GM12878 (cell line): ENCODE results near the gene SHISA2. TPM values are rescaled to one million over a fixed set of nuclear protein-coding genes. Genes with fewer than 3 reads are reported as not detected.

Experiments
- ATAC-seq: fragments of 200-7000 bp; cut with Tn5 transposase; 3 replicates; pipeline ENCODE4 v1.9.1; 2020; ENCODE audit warnings: mild to moderate bottlenecking, moderate library complexity
- BruUV-seq: library from RNA; stranded (reverse); fragments of 400-500 nt; replicated peaks from 2 replicates; lab custom pipeline; 2021; lab: Mats Ljungman, UMichigan
- CTCF ChIA-PET: fragments of 300-600 bp; sonication (Branson Sonifier 250); formaldehyde crosslinking; extraction: SDS; loops from one replicate; lab custom pipeline; 2021; ENCODE audit warnings: inconsistent platforms; lab: Yijun Ruan, JAX
- POLR2A ChIA-PET: fragments of 350-600 bp; formaldehyde crosslinking; extraction: SDS; loops from one replicate; lab custom pipeline; 2021; ENCODE audit warnings: inconsistent platforms; lab: Charles Lee
- RAD21 ChIA-PET: fragments of 300-600 bp; sonication (Branson Sonifier 250); formaldehyde crosslinking; loops from one replicate; lab custom pipeline; 2023; ENCODE audit warnings: antibody characterized with exemption; ENCODE audit not compliant: unreplicated experiment; lab: Charles Lee
- SMC1A ChIA-PET: fragments of 300-600 bp; sonication (Branson Sonifier 250); formaldehyde crosslinking; loops from one replicate; lab custom pipeline; 2023; ENCODE audit not compliant: unreplicated experiment, uncharacterized antibody; lab: Charles Lee
- DNase-seq: peaks from one replicate; pipeline ENCODE4 v3.0.0-alpha.2; 2011; ENCODE audit warnings: low read depth, low spot score
- FAIRE-seq: peaks from 3 replicates; lab custom pipeline; 2011; peaks lifted over from hg19 to GRCh38; lab: Jason Lieb, UNC
- H2AFZ ChIP-seq: 2 replicates; pipeline ENCODE4 v1.6.0; 2011; ENCODE audit warnings: low read depth, low read length, control low read depth; ENCODE audit not compliant: control insufficient read depth
- H3K27ac ChIP-seq: 2 replicates; pipeline ENCODE4 v1.5.1; 2011; ENCODE audit warnings: control low read depth; ENCODE audit not compliant: control insufficient read depth, insufficient read depth
- H3K27me3 ChIP-seq, 2 experiments: replicated peaks in 1 of 2; 2 replicates each; pipeline versions ENCODE4 v1.6.0 to v1.6.1; 2011; ENCODE audit warnings: low read length in 1 of 2; ENCODE audit not compliant: control insufficient read depth in 2 of 2, insufficient read depth in 2 of 2
- H3K36me3 ChIP-seq, 2 experiments: 2 replicates each; pipeline ENCODE4 v1.5.1; 2011; ENCODE audit warnings: low read length in 1 of 2; ENCODE audit not compliant: control insufficient read depth in 2 of 2, insufficient read depth in 2 of 2
- H3K4me1 ChIP-seq: 2 replicates; pipeline ENCODE4 v1.6.1; 2011; ENCODE audit warnings: mild to moderate bottlenecking, low read length, moderate library complexity, mixed read lengths; ENCODE audit not compliant: control insufficient read depth, insufficient read depth
- H3K4me2 ChIP-seq: 2 replicates; pipeline ENCODE4 v1.6.0; 2011; ENCODE audit warnings: control low read depth; ENCODE audit not compliant: control insufficient read depth, insufficient read depth
- H3K4me3 ChIP-seq: fragments of 200-600 bp; sonication (generic); 2 replicates; pipeline ENCODE4 v1.5.1; 2016
- H3K79me2 ChIP-seq: 2 replicates; pipeline ENCODE4 v1.6.0; 2011; ENCODE audit warnings: low read length; ENCODE audit not compliant: control insufficient read depth, insufficient read depth
- H3K9ac ChIP-seq: 2 replicates; pipeline ENCODE4 v1.8.0; 2011; ENCODE audit warnings: low read length, control low read depth, mixed read lengths; ENCODE audit not compliant: control insufficient read depth, insufficient read depth
- H3K9me3 ChIP-seq: replicated peaks from 3 replicates; pipeline ENCODE4 v1.5.1; 2011; ENCODE audit warnings: mild to moderate bottlenecking, low read length; ENCODE audit not compliant: control insufficient read depth, insufficient read depth
- H4K20me1 ChIP-seq: 2 replicates; pipeline ENCODE4 v1.6.0; 2011; ENCODE audit not compliant: control insufficient read depth, insufficient read depth
- CBX5 ChIP-seq: sonication (generic); IDR thresholded peaks from 2 replicates; pipeline ENCODE4 v1.6.1; 2016; ENCODE audit warnings: low read depth, moderate library complexity, mild to moderate bottlenecking, inconsistent platforms
- CEBPB ChIP-seq, 2 experiments: fragments of 150-350 bp in 1 of 2; IDR thresholded peaks; 2 replicates each; pipeline ENCODE4 v1.6.1; 2012 to 2014; ENCODE audit warnings: low read depth in 2 of 2, low read length in 2 of 2, borderline replicate concordance in 1 of 2, inconsistent platforms in 1 of 2
- KLF5 ChIP-seq: fragments of 450-650 bp; IDR thresholded peaks from 2 replicates; pipeline ENCODE4 v1.6.1; 2014; ENCODE audit warnings: mild to moderate bottlenecking; ENCODE audit not compliant: partially characterized antibody
- MTA2 ChIP-seq: fragments of 450-650 bp; IDR thresholded peaks from 2 replicates; pipeline ENCODE4 v1.6.1; 2016; ENCODE audit warnings: low read depth, mild to moderate bottlenecking, moderate library complexity
- MXI1 ChIP-seq: fragments of 150-350 bp; IDR thresholded peaks from 2 replicates; pipeline ENCODE4 v1.6.1; 2011; ENCODE audit warnings: low read depth, mild to moderate bottlenecking, inconsistent platforms, low read length, improper control_type of control experiment
- SP1 ChIP-seq: IDR thresholded peaks from one replicate; pipeline ENCODE4 v1.6.1; 2011; ENCODE audit warnings: low read depth, low read length
- SREBF1 ChIP-seq: IDR thresholded peaks from 2 replicates; pipeline ENCODE4 v1.6.1; 2012; ENCODE audit warnings: mild to moderate bottlenecking, low read length
- WGBS: methylation state at CpG from one replicate; pipeline ENCODE4 v1.1.6; 2016; ENCODE audit warnings: low lambda C conversion rate; ENCODE audit not compliant: insufficient replicate concordance, insufficient coverage; ENCODE audit errors: missing lambda C conversion rate; 5-methylcytosine and 5-hydroxymethylcytosine counted together
- in situ Hi-C: fragments of 300-500 bp; cut with MboI; formaldehyde crosslinking; loops from 9 replicates; pipeline ENCODE4 v1.14.3; 2018; ENCODE audit warnings: mixed read lengths
- intact Hi-C: fragments of 100-400 bp; cut with micrococcal nuclease; formaldehyde crosslinking; loops from one replicate; pipeline ENCODE4 v1.14.2; 2022; ENCODE audit not compliant: unreplicated experiment
- polyA plus RNA-seq, 11 experiments: library from polyadenylated mRNA; depleted of rRNA in 4 of 11; unstranded in 6 of 11; stranded (reverse) in 5 of 11; fragments of >200 nt; fragmentation: Nextera tagmentation in 4 of 11; fragmentation: Illumina TruSeq in 1 of 11; extraction: Ambion mirVana in 4 of 11; extraction: Trizol in 1 of 11; gene quantifications; 1 replicate in 1 of 11; 2 replicates in 10 of 11; pipeline versions ENCODE4 v1.2.1 to v1.2.3, GENCODE V29; 2011 to 2016; ENCODE audit warnings: inconsistent platforms in 2 of 11, missing spikeins in 2 of 11, low read depth in 1 of 11
- total RNA-seq, 4 experiments: library from RNA; depleted of rRNA in 3 of 4; stranded (reverse); fragments of >200 nt in 3 of 4; fragmentation: Illumina TruSeq in 1 of 4; extraction: Trizol in 1 of 4; gene quantifications; 2 replicates each; pipeline versions ENCODE4 v1.2.1 to v1.2.3, GENCODE V29; 2013 to 2021

The SHISA2 gene
- total and polyA plus RNA-seq, 10 of the 15 experiments (the other 5 are each of a cell fraction or from before 2014, with no cell fraction given) = 0.04 to 0.08 TPM; not detected in 8

DNA sequence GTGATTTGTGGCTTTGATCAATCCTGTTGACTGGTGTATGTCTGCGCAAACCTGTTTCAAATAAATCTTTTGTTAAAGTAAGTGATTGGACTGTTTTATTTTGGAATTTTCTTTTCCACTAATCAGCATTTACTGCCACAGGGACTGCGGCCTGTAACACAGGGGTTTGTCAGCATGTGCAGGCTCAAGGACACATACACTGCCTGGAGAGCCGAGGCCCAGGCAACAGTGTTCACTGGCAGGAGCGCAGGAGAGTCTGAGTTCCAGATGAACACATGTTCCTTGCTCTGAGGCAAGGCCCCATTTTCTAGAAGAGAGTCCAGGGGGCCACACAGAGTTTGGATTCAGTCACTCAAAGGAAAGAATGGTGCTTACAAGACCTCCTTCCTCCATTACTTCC, 26.0 kb downstream of the SHISA2 start:
- H3K9ac ChIP-seq = no peak overlapping the region
- FAIRE-seq = no peak
- TF ChIP-seq MXI1 (no peak), CBX5 (no peak), CEBPB (IDR thresholded peaks at IDR 0.05; ENCODE audit: borderline replicate concordance in 1 of 2, low read depth in 2 of 2, low read length in 2 of 2) (no peak), SP1 (no peak), MTA2 (no peak), SREBF1 (no peak)

GRCh38 chr13:26025196-26025595, 26.6 kb downstream of the SHISA2 start:
- TF ChIP-seq KLF5 = no peak
- intact Hi-C loops = no loop called here
- Histone ChIP-seq H4K20me1 (no peaks in the 10 kb centered on the region), H3K4me1 (no peaks in the 10 kb centered on the region), H3K4me2 (no peak overlapping the region), H3K36me3 (no peaks in the 10 kb centered on the region), H3K9me3 (no peaks in the 10 kb centered on the region), H3K27me3 (no peaks in the 10 kb centered on the region; a peak in 2 of 4 replicates), H3K4me3 (no peak overlapping the region), H3K27ac (no peak overlapping the region), H2AFZ (no peak overlapping the region), H3K9ac (no peak overlapping the region), H3K79me2 (no peaks in the 10 kb centered on the region)
- ChIA-PET POLR2A (no interaction called here), RAD21 (no interaction called here), SMC1A (no interaction called here), CTCF (no interaction called here)
- ATAC-seq (no peak), FAIRE-seq (no peak), DNase-seq (no peak)
- WGBS = 28% methylated on average over 12 of the region's 12 CpGs
- no TSS peak for BruUV-seq
- in situ Hi-C loops = no loop called here

More for the DNA sequence above, 26.0 kb downstream of the SHISA2 start:
- RAD21 ChIA-PET = no interaction called here
- H2AFZ ChIP-seq = no peak overlapping the region
- no peaks in the 10 kb centered on the region for H3K36me3 ChIP-seq
- H3K9me3 ChIP-seq = no peaks in the 10 kb centered on the region; the same call in 2 of the 3 replicates
- SMC1A ChIA-PET = no interaction called here
- no TSS peak for BruUV-seq
- H3K79me2 ChIP-seq = no peaks in the 10 kb centered on the region
- no peak for ATAC-seq
- H3K4me2 ChIP-seq = no peak overlapping the region
- no peak overlapping the region for H3K4me3 ChIP-seq
- H4K20me1 ChIP-seq = no peaks in the 10 kb centered on the region
- DNase-seq = no peak
- no peak overlapping the region for H3K27ac ChIP-seq
- H3K4me1 ChIP-seq = no peaks in the 10 kb centered on the region
- in situ Hi-C loops = no loop called here
- POLR2A ChIA-PET = no interaction called here
- CTCF ChIA-PET = no interaction called here
- intact Hi-C loops = no loop called here
- 30% methylated on average over 4 of the region's 4 CpGs for WGBS
- no peaks in the 10 kb centered on the region; a peak in 2 of 4 replicates for H3K27me3 ChIP-seq
